GM18498 (cell line): Measurements from ENCODE around the gene ZDBF2.
A peak's percentile ranks its signal among the peaks of the same experiment; 100 is the strongest.
"Not testable (repeated sequence)": the region's sequence is repeated elsewhere in the genome, so short reads cannot be mapped to it uniquely, and the experiment has no call there.

Source experiments
- ATAC-seq: cut with Tn5 transposase; IDR thresholded peaks from one replicate; pipeline ENCODE4 v1.9.1; 2021; ENCODE audit warnings: mild to moderate bottlenecking, moderate library complexity; ENCODE audit not compliant: unreplicated experiment

Gene ZDBF2

DNA sequence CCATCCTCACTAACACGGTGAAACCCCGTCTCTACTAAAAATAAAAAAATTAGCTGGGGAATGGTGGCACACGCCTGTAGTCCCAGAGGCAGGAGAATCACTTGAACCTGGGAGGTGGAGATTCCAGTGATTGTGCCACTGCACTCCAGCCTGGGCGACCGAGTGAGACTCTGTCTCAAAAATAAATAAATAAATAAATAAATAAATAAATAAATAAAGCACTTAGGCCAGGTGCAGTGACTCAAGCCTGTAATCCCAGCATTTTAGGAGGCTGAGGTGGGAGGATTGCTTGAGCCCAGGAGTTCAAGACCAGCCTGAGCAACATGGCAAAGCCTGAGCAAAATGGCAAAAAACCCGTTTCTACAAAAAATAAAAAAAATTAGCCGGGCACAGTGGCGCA, 15.8 kb upstream of the ZDBF2 start:
- not testable (repeated sequence) for ATAC-seq

DNA sequence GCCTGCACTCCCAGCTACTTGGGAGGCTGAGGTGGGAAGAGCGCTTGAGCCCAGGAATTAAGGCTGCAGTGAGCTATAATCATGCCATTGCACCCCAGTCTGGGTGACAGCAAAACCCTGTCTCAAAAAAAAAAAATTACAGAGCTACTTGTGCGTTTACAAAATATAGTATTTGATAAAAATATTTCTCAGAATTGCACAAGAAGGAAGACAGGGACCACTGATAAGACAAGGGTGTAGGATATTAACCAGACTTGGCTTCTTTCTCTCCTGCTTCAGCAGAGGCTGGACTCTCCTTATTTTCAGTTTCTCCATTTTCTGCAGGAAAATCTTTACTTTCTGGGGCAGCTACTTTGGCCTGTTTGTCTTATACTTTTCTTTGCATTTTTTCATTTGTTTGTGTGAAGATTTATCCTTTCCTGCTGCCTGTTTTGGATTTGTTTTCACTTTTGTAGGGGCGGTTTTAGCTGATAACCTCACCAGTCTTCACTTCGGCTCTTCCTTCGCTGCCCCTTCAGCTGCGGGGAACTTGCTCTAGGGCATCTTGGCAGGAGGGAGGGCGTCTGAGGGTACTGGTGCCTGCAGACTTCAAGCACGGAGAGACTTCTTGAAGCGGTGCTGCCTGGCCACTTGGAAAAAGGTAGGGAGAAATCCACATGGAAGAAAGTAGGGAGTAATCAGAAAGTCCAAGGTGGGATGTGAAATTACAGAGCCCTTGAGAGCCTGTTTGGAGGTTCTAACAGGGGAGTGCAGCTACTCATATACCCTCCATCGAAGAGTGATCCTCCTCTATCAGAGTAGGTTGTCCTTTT, 14.9 kb upstream of the ZDBF2 start:
- no peak for ATAC-seq

- peak; percentile 97 for ATAC-seq
Measured at GRCh38 chr2:206260188-206261012, 14.1 kb upstream of the ZDBF2 start.

DNA sequence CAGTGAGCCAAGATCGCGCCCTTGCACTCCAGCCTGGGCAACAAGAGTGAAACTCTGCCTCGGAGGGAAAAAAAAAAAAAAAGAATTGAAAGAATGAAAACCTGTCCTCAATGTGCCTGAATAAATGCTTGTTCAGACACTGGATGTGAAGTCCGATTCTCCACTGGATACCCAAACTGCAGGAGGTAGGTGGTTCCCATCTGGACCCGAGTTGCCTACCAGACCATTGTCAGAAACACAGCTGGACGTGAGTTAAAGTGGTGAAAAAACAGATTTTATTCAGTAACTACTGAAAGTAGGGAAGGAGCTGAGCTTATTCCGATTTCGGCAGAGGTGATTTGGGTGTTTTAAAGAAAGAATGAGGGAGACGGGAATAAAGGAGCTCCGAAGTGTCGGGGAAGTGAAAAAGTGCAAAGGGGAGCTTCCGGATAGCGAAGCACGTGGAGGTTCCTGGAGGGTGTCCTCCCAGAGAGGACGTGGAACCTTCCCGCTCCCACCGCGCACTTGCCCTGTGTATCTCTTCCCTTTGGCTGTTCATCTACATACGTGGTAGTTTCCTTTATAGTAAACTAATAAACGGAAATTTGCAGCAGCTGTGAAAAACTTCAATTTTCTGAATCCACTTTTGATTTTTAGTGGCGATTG, 10.4 kb upstream of the ZDBF2 start:
- no peak for ATAC-seq

DNA sequence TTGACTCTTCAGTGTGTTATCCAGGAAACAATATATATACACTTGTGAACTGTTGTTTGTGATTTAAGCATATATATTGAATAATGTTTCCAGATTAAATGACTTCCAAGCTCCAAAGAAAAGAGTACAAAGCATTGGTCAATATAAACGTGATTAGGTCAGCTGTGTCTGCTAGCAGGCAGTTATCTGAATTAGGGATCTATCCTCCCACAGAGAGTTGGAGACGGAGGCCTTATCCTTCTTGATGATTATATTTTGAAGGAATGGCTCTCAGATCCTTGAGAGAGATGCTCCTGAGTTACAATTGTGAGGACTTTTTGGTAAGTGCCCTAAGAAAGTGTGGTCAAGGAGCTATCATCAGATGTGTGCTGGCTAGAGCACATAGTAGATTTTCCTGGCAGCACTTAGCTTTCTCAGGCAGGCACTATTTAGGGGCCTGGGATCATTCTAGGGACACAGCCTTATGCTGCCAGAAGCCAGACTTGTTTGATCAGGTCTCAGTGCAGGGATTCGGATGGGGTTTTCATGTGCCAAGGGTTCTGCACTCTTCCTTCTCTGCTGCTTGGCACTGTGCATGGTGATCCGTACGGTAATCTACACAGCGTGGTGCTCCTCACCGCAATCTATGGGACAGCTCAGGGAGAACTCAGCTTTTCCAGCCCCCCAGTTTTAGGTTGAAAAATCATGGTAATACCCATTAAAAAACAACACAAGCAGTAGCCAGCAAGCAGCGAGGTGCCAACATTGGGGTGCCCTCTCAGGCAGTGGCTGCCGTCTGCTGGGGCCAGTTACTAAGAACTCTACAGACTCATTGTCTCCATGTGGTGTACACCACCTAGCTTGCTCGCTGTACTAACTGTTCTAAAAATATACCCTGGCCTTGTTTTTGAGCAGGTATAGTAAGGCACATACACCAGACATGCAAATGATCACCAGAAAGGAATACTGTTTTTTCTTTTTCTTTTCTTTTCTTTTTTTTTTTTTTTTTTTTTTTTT, 8.0 kb upstream of the ZDBF2 start:
- peak; percentile 66 for ATAC-seq

DNA sequence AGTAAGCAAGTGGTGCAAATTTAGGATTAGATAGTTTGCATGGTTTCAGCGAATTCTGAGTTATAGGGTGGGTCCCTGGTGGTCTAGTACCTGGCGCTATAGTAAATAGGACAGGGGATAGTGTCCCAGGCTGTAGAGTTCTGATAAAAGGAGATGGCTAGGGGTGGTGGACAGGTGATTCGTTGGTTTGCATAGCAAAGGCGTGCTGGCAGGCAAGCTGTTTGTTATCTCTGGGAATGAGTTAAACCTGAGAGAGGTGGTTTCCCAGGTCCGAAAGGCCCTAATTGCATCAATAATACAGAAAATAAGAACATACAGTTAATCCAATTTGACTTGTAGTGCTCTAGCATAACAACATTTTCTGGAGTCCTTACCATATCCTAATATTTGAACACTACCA, 6.9 kb upstream of the ZDBF2 start:
- no peak for ATAC-seq

- no peak for ATAC-seq
Measured at GRCh38 chr2:206271065-206271464, 3.4 kb upstream of the ZDBF2 start.

DNA sequence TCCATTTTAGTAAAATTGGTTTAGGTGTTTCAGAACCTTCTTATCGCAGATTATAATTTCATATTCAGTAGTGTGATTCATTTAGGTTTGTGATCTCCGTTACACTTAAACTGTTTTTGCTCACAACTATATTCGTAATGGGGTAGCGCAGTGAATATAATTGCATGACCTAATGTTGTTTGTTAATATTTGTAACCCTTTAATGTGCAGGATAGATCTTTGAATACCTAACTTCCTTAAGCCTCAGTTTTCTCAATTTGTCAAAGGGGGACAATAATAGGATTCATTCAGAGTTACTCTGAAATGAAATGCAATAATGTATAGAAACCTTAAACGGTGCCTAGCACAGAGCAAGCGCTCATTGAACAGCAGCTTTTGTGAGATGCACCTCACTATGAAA, 558 bp upstream of the ZDBF2 start:
- no peak for ATAC-seq

GRCh38 chr2:206275312-206276055, 1.0 kb downstream of the ZDBF2 start:
- peak; percentile 26 for ATAC-seq

- no peak for ATAC-seq
Measured at GRCh38 chr2:206276169-206276942, 1.9 kb downstream of the ZDBF2 start.

DNA sequence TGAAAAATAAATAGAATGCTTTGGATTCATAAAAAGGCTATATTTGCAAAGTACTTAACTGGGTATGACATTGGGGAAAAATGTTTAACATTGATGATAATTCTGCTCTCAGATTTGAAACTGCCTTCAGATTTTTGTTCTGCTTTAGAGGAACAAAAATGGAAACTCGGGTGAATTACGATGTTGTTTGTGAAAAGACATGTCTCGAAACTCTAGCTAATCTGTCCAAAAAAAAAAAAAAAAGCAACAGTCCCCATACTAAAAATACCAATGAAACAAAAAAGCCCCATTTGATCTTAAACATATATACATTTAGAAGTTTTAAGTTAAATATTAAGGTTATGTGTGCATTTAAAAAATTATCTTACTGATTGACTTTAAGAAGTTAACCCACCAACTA, 3.0 kb downstream of the ZDBF2 start:
- no peak for ATAC-seq

GRCh38 chr2:206282746-206283145, 8.3 kb downstream of the ZDBF2 start:
- no peak for ATAC-seq

DNA sequence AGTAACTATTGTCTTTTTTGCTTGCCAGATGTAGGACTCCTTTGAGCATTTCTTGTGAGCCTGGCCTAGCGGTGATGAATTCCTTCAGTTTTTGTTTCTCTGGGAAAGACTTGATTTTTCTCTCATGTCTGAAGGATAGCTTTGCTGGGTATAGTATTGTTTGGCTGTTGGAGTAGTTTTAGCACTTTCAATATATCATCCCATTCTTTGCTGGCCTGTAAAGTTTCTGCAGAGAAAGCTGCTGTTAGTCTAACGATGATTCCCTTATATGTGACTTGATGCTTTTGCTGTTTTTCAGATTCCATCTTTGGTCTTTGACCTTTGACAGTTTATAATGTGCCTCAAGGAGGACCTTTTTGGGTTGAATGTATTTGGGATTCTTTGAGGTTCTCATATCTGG, 12.7 kb downstream of the ZDBF2 start:
- no peak for ATAC-seq

DNA sequence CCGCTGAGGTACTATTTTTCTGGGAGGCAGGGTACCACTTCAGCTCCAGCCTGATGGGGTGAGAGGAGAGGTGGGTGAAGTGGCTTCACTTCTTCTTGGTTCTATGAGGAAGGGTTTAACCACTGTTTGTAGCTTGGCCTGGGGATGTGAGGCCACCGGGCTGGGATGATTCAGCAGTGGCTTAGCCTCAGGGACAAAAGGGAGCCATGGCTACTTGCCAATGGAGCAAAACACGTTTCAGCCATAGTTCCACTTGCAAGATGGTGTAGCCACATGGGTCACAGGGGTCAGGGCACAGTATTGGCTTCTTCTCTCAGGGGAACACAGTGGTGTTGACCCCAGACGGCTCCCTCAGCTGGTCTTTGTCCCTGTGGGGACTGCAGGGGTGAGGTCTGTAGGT, 14.9 kb downstream of the ZDBF2 start:
- no peak for ATAC-seq

- ATAC-seq, result no peak
Measured at GRCh38 chr2:206296128-206296527, 21.7 kb downstream of the ZDBF2 start.

- not testable (repeated sequence) for ATAC-seq
Measured at GRCh38 chr2:206299608-206300007, 25.1 kb downstream of the ZDBF2 start.

- peak; percentile 74 for ATAC-seq
Measured at GRCh38 chr2:206305523-206306245, 31.2 kb downstream of the ZDBF2 start.

GRCh38 chr2:206311026-206311425, 36.6 kb downstream of the ZDBF2 start:
- no peak for ATAC-seq
